Activated CD4-positive, alpha-beta T cell treated with anti-CD3 and anti-CD28 coated beads, Interleukin-2, amount 50 U/mL, for 16 hours (primary cell): ENCODE measurements around the gene FAM149B1.

ENCODE experiments used
- DNase-seq: peaks from one replicate; pipeline ENCODE4 v3.0.0-alpha.2; 2020

The FAM149B1 gene

DNA sequence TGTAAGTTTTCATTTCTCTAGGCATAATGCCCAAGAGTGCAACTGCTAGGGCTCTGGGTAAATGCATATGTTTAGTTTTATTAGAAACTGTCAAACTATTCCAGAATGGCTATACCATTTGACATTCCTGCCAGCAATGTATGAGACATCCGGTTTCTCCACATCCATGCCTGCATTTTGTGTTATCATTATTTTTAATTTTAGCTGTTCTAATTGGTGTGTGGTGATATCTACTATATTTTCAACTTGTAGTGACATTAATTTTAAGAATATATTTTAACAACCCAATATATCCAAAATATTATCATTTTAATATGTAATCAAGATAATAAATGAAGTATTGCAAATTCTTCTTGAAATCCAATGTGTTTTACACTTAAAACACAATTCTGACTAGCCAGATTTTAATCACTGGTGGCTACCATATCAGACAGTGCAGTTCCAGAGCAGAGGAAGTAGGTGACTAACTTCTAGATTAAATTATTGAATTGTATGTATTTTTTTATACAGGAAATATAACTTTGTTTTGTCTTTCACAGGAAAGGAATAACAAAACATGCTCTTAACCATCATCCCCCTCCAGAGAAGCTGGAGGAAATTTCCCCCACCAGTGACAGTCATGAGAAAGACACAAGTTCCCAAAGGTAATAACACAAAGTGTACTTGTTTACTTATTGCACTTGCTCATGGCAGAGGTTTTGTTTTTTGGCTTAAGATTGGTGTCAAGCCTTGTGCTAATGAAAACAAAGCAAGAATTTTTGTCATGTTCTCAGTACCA, 6.4 kb downstream of the FAM149B1 start:
- no peak for DNase-seq

DNA sequence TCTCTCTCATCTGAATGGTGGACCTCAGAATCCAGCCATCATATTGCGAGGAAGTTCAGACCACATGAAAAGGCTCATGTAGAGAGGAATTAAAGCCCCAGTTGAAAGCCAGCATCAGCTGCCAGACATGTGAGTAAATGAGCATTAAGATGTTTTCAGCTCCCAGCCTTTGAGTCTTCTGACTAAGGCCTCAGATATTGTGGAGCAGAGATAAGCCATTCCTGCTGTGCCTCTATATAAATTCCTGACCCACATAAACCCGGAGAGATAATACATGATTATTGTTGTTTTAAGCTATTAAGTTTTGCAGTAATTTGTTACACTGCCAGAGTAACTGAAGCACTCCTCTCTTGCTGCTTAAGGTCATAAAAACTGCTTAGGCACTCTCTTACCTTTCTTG, 14.6 kb downstream of the FAM149B1 start:
- DNase-seq: no peak

DNA sequence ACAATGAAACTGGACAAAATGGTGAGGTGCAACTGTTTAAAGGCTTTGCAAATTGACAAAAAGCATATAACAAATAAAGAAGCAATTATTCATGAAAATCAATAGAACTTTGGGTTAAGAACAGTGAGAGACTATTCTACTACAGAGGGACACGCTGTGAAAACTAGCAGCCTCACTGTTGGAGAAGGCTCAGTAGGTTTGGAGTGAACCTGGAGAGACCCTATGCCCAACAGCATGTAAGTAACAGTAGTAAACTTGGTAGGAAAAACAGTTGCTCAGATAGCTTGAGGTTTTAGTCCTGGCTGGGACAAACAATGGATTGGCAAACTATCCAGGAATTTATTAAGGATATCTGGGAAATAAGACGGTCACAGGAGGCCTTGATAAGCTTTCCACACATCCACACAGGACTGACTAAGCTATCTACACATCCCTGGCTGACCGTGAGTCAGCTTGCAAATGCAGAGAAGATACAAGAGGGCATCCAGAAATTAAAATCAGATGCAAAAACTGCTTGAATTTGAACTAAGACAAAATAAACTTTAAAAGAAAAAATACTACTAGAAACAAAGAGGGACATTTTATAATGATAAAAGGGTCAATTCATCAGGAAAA, 15.9 kb downstream of the FAM149B1 start:
- DNase-seq: no peak

DNA sequence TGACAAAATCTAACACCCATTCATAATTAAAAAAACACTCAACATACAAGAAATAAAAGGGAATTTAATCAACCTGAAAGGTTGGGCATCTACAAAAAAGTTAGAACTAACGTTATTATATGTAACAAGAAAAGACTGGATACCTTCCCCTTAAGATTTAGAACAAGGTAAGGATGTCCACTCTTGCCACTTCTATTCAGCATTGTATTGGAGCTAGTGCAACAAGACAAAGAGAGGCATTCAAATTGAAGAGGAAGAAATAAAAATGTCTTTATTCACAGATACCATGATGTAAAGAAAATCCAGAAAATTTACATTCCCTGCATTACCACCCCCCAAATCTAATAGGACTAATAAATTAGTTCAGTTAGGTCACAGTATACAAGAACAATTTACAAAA, 18.3 kb downstream of the FAM149B1 start:
- DNase-seq: no peak

DNA sequence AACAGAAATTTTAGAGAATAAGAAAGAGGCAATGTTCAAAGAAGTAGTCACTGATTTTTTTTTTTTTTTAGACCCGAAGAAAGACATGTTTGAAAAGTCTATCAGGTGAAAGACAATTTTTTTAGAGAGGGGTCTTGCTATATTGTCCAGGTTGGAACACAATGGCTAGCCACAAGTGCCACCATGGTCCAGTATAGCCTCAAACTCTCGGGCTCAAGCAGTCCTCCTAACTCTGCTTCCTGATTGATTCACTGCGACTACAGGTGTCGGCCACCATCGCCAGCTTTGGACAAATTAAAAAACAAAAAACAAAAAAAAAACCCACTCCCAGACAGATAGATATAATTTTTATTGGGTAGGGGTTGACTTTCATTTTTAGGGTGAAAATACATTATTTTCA, 22.3 kb downstream of the FAM149B1 start:
- DNase-seq: no peak

DNA sequence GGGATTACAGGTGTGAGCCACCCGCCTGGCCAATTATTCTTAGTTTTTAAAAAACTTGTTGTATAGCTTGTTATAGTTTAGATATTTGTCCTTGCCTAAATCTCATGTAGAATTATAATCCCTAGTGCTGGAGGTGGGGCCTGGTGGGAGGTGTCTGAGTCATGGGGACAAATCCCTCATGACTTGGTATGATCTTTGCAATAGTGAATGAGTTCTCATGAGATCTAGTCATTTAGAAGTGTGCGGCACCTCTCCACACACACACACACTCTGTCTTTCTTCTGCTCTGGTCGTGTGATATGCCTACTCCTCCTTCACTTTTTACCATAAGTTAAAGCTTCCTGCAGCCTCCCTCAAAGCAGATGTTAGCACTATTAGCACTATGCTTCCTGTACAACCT, 37.2 kb downstream of the FAM149B1 start:
- DNase-seq: no peak

DNA sequence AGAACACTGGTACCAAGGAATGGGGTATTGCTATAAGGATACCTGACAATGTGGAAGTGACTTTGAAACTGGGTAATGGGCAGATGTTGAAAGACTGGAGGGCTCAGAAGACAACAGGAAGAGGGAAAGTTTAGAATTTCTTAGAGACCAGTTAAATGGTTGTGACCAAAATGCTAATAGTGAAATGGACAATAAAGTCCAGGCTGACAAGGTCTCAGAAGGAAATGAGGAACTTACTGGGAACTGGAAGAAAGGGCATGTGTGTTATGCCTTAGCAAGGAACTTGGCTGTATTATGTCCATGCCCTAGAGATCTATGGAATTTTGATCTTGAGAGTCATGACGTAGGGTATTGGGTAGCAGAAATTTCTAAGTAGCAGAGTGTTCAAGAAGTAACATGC, 38.0 kb downstream of the FAM149B1 start:
- DNase-seq: no peak

DNA sequence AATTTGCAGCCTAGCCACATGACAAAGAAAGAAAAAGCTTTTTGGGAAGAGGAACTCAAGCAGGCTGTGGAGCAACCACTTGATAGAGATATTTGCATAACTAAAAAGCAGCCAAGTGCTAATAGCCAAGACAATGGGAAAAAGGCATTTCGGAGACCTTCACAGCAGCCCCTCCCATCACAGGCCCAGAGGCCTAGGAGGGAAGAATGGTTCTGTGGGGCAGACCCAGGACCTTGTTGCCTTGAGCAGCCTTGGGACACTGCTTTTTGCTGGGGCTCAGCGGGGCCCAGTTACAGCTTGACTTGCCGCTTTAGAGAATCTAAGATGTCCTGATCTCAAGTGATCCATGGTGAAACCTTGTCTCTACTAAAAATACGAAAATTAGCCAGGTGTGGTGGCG, 38.5 kb downstream of the FAM149B1 start:
- DNase-seq: no peak

DNA sequence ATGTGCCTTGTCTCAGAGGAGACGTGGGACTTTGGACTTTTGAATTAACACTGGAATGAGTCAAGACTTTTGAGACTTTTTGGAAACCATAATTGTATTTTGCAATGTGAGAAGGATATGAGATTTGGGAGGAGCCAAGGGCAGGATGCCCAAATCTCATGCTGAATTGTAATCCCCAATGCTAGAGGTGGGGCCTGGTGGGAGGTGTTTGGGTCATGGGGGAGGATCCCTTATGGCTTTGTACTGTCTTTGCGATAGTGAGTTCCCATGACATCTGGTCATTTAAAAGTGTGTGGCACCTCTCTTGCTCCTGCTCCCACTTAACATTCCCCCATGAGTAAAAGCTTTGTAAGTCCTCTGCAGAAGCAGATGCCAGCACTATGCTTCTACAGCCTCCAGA, 40.0 kb downstream of the FAM149B1 start:
- no peak for DNase-seq

DNA sequence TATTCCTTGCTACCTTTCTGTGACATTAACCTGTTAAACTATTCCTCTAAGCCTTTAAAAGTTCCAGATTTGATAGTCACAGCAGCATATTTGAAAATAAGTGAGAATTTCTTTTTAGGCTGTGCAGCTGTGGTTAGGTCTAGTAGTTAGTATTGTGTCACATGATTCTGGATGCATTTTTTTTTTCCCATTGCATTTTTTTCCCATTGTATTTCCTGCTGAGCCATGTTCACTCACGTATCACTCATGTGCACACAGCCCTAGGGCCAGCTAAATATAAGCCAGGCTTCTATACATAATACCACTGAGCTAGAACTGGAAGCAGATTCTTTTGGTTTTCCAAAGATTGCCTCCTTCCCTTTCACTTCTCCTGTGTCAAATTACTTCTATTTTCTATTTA, 41.8 kb downstream of the FAM149B1 start:
- no peak for DNase-seq

DNA sequence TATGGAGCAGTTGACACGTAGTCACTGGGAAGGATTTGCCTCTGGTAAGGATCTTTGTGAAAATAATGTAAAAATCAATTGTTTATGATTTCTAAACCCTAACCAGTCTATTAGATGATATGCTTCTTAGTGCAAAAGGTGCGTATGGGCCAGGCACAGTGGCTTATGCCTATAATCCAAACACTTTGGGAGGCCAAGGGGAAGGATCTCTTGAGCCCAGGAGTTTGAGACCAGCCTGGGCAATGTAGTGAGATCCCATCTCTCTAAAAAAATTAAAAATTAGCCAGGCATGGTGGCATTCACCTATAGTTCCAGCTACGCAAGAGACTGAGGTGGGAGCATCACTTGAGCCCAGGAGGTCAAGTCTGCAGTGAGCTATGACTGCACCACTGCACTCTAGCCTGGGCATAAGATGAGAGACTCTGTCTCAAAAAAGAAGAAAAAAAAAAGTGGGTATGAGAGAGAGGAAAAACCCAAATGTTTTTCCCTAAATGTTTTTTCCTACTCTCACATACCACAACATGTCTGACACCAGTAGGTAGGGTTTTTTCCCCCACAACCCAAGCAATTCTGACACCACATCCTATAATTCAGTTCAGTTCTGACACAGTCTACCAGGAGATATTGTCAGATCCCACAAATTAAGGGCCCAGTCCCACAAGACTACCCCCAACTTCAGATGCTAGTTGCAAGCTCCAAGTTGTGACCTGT, 42.6 kb downstream of the FAM149B1 start:
- no peak for DNase-seq

DNA sequence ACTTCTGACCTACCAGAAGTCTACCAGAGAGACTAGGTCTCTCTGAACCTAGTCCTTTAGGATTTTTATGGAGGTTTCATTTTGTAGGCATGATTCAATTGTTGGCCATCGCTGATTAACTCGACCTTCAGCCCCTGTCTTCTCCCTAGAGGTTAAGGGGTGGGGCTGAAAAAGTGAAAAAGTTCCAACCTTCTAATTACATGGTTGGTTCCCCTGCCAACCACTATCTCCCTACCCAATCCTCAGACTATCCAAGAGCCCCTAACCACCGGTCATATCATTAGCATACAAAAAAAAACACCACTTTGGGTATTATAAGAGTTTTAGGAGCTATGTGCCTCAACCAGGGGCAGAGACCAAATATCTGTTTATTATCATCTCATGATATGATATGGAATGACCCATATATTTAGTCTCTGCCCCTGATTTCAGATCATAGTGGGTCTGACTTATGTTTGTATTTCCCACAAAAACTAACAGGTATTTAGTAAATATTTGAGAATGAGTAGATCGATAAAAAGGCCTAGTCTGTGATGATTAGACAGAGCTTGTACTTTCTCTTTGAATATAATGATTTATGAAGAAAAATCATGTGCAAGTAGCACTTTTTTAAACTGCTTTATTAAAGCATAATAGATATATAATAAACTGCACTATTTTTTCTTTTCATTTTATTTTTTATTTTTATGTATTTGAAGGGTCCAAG, 43.3 kb downstream of the FAM149B1 start:
- no peak for DNase-seq

DNA sequence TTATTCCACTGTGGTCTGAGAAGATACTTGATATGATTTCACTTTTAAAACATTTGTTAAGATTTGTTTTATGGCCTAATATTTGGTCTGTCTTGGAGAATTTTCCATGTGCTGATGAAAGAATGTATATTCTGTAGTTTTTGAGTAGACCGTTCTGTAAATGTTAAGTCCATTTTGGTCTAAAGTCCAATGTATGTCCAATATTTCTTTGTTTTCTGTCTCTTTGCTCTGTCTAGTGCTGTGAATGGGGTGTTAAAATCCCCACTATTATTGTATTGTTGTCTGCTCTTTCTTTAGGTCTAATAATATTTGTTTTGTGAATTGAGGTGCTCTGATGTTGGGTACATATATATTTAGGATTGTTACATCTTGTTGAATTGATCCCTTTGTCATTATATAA, 47.8 kb downstream of the FAM149B1 start:
- no peak for DNase-seq

DNA sequence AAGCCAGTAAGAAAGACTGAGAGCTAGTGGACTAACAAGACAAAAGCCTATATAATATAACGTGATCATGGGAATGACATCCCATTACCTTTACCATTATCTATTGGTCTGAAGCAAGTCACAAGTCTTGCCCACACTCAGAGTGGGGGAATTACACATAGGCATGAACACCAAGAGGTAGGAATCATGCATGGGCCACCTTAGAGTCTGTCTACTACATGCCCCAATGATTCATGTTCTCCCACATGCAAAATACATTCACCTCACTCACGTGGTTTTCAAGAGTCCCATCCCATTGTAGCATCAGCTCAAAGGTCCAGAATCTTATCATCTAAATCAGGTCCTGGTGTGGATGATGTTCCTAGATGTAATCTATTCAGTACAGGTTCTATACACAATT, 49.7 kb downstream of the FAM149B1 start:
- no peak for DNase-seq

DNA sequence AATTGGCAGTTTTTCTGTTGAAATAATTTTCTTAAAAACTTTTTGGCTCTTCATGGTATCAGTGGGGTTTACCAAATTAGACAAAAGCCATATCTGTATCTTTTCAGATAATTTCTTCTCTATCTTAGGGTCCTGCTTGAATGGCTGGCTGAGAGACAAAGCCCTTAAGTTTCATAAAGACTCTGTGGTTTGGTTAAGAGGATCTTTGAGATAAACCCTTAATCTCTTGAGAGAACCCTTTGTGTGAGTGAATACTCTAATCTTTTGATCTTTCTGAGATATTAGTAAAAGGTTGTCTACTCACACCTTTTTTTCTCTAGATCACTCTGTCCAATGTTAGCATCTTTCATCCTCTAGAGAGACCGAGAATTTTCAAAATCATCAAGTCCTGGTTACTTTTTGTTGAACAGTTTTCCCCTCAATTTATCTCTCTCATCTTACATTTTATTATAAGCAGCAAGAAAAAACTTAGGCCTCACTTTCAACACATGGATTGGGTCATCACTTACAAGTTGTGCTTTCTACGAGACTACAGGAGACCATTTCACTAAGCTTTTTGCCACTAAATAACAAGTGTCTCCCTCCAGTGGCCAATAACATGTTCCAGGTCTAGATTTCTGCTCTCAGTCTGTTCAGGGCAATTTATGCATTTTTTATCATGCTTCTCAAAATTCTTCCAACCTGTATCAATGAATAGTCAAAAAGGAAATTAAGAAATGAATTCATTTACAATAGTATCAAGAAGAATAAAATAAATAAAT, 50.7 kb downstream of the FAM149B1 start:
- peak; percentile 8 for DNase-seq

DNA sequence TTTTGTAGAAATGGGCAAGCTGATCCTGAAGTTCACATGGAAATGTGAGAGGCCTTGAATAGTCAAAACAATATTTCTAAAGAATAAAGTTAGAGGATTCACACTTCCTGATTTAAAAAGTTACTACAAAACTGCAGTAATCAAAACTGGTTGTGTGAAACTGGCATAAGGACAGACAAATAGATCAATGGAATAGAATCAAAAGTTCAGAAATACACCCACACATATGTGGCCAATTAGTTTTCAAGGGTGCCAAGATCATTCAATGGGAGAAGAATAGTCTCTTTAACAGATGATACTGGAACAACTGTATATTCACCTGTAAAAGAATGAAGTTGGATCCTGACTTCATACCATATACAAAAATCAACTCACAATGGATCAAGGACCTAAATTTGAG, 51.5 kb downstream of the FAM149B1 start:
- DNase-seq: no peak

DNA sequence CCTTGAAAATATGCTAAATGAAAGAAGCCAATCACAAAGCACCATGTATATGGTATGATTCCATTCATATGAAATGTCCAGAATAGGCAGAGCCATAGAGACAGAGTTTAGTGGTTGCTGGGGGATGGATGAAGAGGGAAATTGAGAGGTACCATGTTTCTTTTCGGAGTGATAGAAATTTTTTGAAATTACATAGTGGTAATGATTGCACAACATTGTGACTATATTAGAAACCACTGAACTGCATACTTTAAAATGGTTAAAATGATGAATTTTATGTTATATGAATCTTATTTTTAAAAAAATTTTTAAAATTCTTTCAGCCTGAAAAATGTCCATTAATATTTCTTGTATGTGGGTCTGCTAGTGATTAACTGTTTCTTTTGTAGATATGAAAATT, 53.1 kb downstream of the FAM149B1 start:
- DNase-seq: no peak

DNA sequence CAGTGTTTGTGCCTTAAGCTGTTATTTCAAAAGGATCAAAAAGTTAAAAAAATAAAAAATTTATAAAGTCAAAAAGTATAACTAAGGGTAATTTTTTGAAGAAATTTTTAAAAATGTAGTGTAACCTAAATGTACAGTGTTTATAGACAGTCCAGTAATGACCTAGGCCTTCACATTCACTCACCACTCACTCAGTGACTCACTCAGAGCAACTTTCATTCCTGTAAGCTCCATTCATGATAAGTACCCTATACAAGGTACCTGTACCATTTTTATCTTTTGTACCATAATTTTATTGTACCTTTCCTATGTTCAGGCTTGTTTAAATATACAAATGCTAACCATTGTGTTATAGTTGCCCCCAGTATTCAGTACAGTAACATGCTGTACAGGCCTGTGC, 57.6 kb downstream of the FAM149B1 start:
- DNase-seq: no peak

DNA sequence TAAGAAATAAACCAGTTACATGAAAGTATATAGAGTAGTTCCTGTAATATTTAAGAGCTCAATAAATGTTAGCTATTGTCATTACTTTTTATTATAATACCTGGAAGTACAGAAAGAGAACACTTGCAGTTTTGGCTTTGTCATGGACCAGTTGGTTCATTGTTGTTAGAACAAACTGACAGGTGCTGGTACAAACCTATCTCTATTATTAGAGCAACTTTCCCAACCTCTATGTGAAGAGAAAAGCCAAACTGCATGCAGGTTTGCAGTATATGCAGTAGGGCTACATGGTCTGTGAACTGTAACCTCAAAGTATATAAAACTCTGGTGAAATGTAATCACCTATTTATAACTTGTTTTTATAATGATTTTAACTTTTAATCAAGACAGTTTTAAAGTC, 58.7 kb downstream of the FAM149B1 start:
- DNase-seq: no peak

DNA sequence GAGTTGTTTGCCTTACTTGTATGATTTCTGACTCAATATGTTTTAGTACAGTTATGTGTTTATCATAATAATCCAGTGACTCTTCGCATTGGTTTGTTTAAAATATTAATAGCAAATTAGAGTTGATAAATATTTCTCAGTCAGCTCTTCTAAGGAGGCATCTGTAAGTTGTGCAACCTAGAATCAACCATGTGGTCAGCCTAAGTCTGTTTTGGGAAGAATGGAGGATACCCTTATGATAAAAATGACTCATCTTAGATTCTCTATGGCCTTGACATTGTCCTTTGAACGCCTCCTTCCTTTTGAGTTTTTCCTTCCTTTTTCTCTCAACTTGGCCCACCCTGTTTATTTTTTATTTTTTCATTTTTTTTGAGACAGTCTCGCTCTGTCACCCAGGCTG, 60.3 kb downstream of the FAM149B1 start:
- no peak for DNase-seq

DNA sequence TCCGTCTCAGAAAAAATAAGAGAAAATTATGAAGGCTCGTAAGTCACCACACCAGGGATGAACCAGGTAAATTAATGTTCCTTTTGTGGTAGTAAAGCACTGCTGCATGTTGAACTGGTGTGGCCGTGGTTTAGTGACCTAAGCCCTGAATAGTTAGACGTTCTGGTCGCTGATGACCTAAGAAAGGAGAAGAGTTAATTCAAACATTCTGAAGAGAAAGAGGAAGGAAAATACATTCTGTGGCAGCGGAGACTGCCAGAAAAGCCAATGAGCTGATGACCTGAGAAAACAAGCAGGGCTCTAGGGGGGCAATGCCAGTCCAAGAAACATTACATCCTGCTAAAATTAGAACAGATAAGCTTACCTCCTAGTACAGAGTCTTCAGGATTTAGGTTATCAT, 61.6 kb downstream of the FAM149B1 start:
- DNase-seq: no peak

DNA sequence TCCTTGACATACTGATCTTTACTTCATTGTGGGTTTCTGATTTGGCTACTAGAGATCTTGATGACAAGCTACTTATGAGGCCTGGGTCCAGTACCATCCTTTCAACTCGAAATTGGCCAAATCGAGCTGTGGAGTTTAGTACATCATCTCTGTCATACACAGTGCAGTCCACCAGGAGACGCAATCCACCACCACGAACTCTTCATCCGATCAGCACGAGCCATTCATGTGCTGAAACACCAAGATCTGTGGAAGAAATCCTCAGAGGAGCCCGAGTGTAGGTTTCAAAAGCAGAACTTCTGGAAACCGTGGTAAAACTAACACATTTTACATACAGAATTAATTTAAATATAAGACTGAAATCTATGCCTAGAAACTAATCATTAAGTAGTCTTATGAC, 65.0 kb downstream of the FAM149B1 start:
- DNase-seq: no peak

DNA sequence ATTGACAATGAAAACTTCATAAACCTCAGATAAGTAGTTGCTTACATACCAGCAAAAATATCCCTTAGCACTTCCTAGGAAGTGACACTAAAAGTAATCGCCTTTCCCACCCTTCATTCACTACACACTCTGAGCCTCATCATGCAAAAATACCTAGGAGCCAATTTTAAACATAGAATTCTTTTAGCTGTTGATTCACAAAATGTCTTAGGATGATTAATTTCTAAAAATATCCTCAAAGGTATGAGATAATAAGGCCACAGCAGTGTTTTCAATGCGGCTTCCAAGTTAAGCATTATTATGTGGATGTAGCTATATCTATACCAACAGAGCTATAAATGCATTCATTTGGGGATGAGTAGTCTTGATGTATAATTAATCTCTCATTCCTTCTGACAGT, 66.0 kb downstream of the FAM149B1 start:
- DNase-seq: no peak
